HepG2 (cell line): ENCODE data around the gene ZNF488. TPM values are rescaled to one million over a fixed set of nuclear protein-coding genes. Genes with fewer than 3 reads are reported as not detected.

Experiments used
- ATAC-seq: fragments of 200-7000 bp; cut with Tn5 transposase; 3 replicates; pipeline ENCODE4 v1.9.1; 2020; ENCODE audit warnings: mild to moderate bottlenecking, moderate library complexity
- BruUV-seq: library from RNA; stranded (reverse); fragments of 400-500 nt; replicated peaks from 2 replicates; lab custom pipeline; 2021; lab: Mats Ljungman, UMichigan
- CTCF ChIA-PET: fragments of 300-600 bp; formaldehyde crosslinking; extraction: SDS; loops from one replicate; lab custom pipeline; 2021; ENCODE audit warnings: low total read pairs, inconsistent platforms, low intra/inter-chr PET ratio; lab: Yijun Ruan, JAX
- POLR2A ChIA-PET: fragments of 350-600 bp; sonication (Branson Sonifier 250); formaldehyde crosslinking; loops from one replicate; lab custom pipeline; 2020; ENCODE audit warnings: antibody characterized with exemption, inconsistent platforms; lab: Yijun Ruan, JAX
- DNase-seq: peaks from one replicate; pipeline ENCODE4 v3.0.0-alpha.2; 2015; ENCODE audit warnings: low spot score
- FAIRE-seq: peaks from 3 replicates; lab custom pipeline; 2011; peaks lifted over from hg19 to GRCh38; lab: Jason Lieb, UNC
- H2AFZ ChIP-seq: one replicate; pipeline ENCODE4 v1.6.1; 2011; ENCODE audit warnings: low read length, inconsistent platforms
- H3K27ac ChIP-seq: fragments of 300-600 bp; 3 replicates; pipeline ENCODE4 v1.8.0; 2011; ENCODE audit warnings: mixed run types, mild to moderate bottlenecking, mixed read lengths, low read length, inconsistent platforms; ENCODE audit not compliant: insufficient read depth; ENCODE audit errors: extremely low read length
- H3K27me3 ChIP-seq, 2 experiments: fragments of 200-600 bp in 1 of 2; 2 replicates in 1 of 2; 3 replicates in 1 of 2; pipeline versions ENCODE4 v1.6.0 to v1.8.0; 2011; ENCODE audit warnings: low read length in 2 of 2, mild to moderate bottlenecking in 2 of 2, moderate library complexity in 2 of 2, inconsistent platforms in 1 of 2; ENCODE audit not compliant: insufficient read depth in 2 of 2, control insufficient read depth in 1 of 2
- H3K36me3 ChIP-seq, 2 experiments: fragments of 200-600 bp in 1 of 2; replicated peaks in 1 of 2; 2 replicates in 1 of 2; 3 replicates in 1 of 2; pipeline versions ENCODE4 v1.5.1 to v1.8.0; 2011; ENCODE audit warnings: low read length in 2 of 2, inconsistent platforms in 1 of 2; ENCODE audit not compliant: insufficient read depth in 2 of 2, control insufficient read depth in 1 of 2
- H3K4me1 ChIP-seq: 2 replicates; pipeline ENCODE4 v1.5.1; 2012; ENCODE audit warnings: low read length, inconsistent platforms; ENCODE audit not compliant: insufficient read depth
- H3K4me2 ChIP-seq: 2 replicates; pipeline ENCODE4 v1.6.0; 2011; ENCODE audit warnings: low read depth, low read length, inconsistent platforms
- H3K4me3 ChIP-seq, 3 experiments: fragments of 200-600 bp in 1 of 3; sonication (generic), shearing (Covaris generic) in 1 of 3; replicated peaks in 1 of 3; 2 replicates each; pipeline ENCODE4 v1.5.1; 2011 to 2016; ENCODE audit warnings: low read length in 3 of 3, inconsistent platforms in 2 of 3, low read depth in 2 of 3, mild to moderate bottlenecking in 2 of 3, control low read depth in 1 of 3, mixed read lengths in 1 of 3; ENCODE audit not compliant: insufficient read depth in 1 of 3
- H3K79me2 ChIP-seq: one replicate; pipeline ENCODE4 v1.6.1; 2011; ENCODE audit warnings: low read length, inconsistent platforms; ENCODE audit not compliant: insufficient read depth
- H3K9ac ChIP-seq: 2 replicates; pipeline ENCODE4 v1.6.0; 2011; ENCODE audit warnings: mild to moderate bottlenecking, low read depth, low read length, inconsistent platforms; ENCODE audit not compliant: insufficient read depth
- H3K9me3 ChIP-seq: 2 replicates; pipeline ENCODE4 v1.5.1; 2012; ENCODE audit warnings: mild to moderate bottlenecking, low read length
- H4K20me1 ChIP-seq: 2 replicates; pipeline ENCODE4 v1.6.0; 2011; ENCODE audit warnings: inconsistent platforms, mild to moderate bottlenecking, low read length, moderate library complexity; ENCODE audit not compliant: insufficient read depth
- CREB1 ChIP-seq, 2 experiments: fragments of 450-650 bp in 1 of 2; IDR thresholded peaks; 2 replicates each; pipeline ENCODE4 v1.6.1; 2016 to 2017; ENCODE audit warnings: control low read depth in 1 of 2, mild to moderate bottlenecking in 1 of 2, missing compliant biosample characterization in 1 of 2, missing genetic modification characterization in 1 of 2
- EED ChIP-seq: sonication (generic); formaldehyde crosslinking; IDR thresholded peaks from 2 replicates; pipeline ENCODE4 v1.5.0; 2020; ENCODE audit warnings: mild to moderate bottlenecking, missing genetic modification reagents
- FOXK2 ChIP-seq: fragments of 450-650 bp; IDR thresholded peaks from 2 replicates; pipeline ENCODE4 v1.6.1; 2016
- NFE2L1 ChIP-seq: sonication (generic); formaldehyde crosslinking; IDR thresholded peaks from 2 replicates; pipeline ENCODE4 v1.4.0; 2020; ENCODE audit warnings: missing genetic modification reagents, mild to moderate bottlenecking, borderline replicate concordance
- NR2F2 ChIP-seq: IDR thresholded peaks from 2 replicates; pipeline ENCODE4 v1.6.1; 2012; ENCODE audit warnings: low read depth, inconsistent platforms, borderline replicate concordance
- POLR2A ChIP-seq, 2 experiments: IDR thresholded peaks; 2 replicates each; pipeline ENCODE4 v1.6.1; 2011; ENCODE audit warnings: low read depth in 2 of 2, low read length in 2 of 2, mild to moderate bottlenecking in 1 of 2, moderate library complexity in 1 of 2; ENCODE audit not compliant: insufficient read depth in 1 of 2
- SYNCRIP ChIP-seq: fragments of 200-400 bp; formaldehyde crosslinking; IDR thresholded peaks from 2 replicates; pipeline ENCODE4 v1.6.1; 2018; ENCODE audit warnings: mild to moderate bottlenecking, low read depth, low read length; ENCODE audit not compliant: insufficient read depth
- TAF15 ChIP-seq: fragments of 200-400 bp; formaldehyde crosslinking; IDR thresholded peaks from one replicate; pipeline ENCODE4 v1.6.1; 2018; ENCODE audit warnings: mild to moderate bottlenecking, low read depth, low read length; ENCODE audit not compliant: poor library complexity, severe bottlenecking
- ZFP90 ChIP-seq: sonication (generic); formaldehyde crosslinking; IDR thresholded peaks from 2 replicates; pipeline ENCODE4 v1.8.0; 2022; ENCODE audit warnings: missing genetic modification reagents, mild to moderate bottlenecking, inconsistent platforms, borderline replicate concordance
- ZNF207 ChIP-seq: fragments of 450-650 bp; IDR thresholded peaks from 2 replicates; pipeline ENCODE4 v1.6.1; 2016; ENCODE audit warnings: antibody characterized with exemption, borderline replicate concordance
- ZNF644 ChIP-seq: IDR thresholded peaks from 2 replicates; pipeline ENCODE4 v1.6.1; 2016; ENCODE audit warnings: low read depth
- WGBS: methylation state at CpG from one replicate; pipeline ENCODE4 v1.1.6; 2017; ENCODE audit warnings: low lambda C conversion rate; 5-methylcytosine and 5-hydroxymethylcytosine counted together
- in situ Hi-C: cut with HindIII; loops from 2 replicates; pipeline ENCODE4 v1.10.0; 2017; ENCODE audit warnings: low pct_unique_long_range_greater_than_20kb; ENCODE audit not compliant: extremely low pct_ligation_motif_present
- intact Hi-C: fragments of 100-400 bp; cut with micrococcal nuclease; formaldehyde crosslinking; loops from one replicate; pipeline ENCODE4 v1.10.0; 2022; ENCODE audit not compliant: unreplicated experiment
- polyA plus RNA-seq, 8 experiments: library from polyadenylated mRNA; depleted of rRNA in 3 of 8; stranded (reverse) in 7 of 8; unstranded in 1 of 8; fragments of >200 nt; fragmentation: Illumina TruSeq in 4 of 8; extraction: Trizol in 4 of 8; gene quantifications; 2 replicates each; pipeline versions ENCODE4 v1.2.1 to v1.2.3, GENCODE V29; 2011 to 2016; ENCODE audit warnings: low read depth in 4 of 8, missing spikeins in 1 of 8, mixed read lengths in 1 of 8; ENCODE audit not compliant: insufficient read depth in 1 of 8
- total RNA-seq, 5 experiments: library from RNA; depleted of rRNA; stranded (reverse); fragments of >200 nt; fragmentation: Illumina TruSeq; extraction: Trizol; gene quantifications; 2 replicates each; pipeline ENCODE4 v1.2.3, GENCODE V29; 2016; ENCODE audit warnings: low read depth in 1 of 5
- TF ChIP-seq, protein P1 (sequence below): sonication (generic); formaldehyde crosslinking; IDR thresholded peaks from 2 replicates; pipeline ENCODE4 v1.5.0; 2020; ENCODE audit warnings: missing genetic modification reagents
- TF ChIP-seq, protein P2 (sequence below): sonication (generic); formaldehyde crosslinking; IDR thresholded peaks from 2 replicates; pipeline ENCODE4 v1.9.0; 2022; ENCODE audit warnings: low read depth, missing genetic modification reagents
- TF ChIP-seq, protein P3 (sequence below): sonication (generic); formaldehyde crosslinking; IDR thresholded peaks from 2 replicates; pipeline ENCODE4 v1.5.1; 2020; ENCODE audit warnings: mild to moderate bottlenecking, missing genetic modification reagents, moderate library complexity

The ZNF488 gene
- total and polyA plus RNA-seq, 2 of the 13 experiments (the other 11 are each of a cell fraction or from before 2014, with no cell fraction given): 0.13 to 0.15 TPM

DNA sequence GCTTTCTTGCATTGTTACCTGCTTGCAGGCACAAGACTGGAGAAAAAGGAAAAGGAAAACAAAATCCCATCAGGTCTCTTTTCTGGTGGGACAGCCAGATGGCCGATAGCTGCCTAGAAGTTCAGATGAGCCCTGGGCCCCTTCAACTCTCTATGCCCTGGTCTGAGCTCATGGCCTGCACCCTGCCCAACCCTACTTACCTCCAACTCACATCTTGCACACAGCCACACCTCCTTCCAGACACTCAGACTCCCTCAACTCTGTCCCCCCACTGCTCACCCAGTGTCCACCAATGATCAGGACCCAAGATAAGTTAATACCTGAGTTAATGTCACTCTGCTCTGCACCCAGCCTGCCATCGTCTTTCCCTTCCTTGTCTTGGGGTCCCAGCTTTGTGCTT, 25.0 kb downstream of the ZNF488 start:
- H3K4me2 ChIP-seq: no peak overlapping the region
- no peaks in the 10 kb centered on the region for H3K79me2 ChIP-seq
- no peak overlapping the region for H2AFZ ChIP-seq
- WGBS: 0% methylated on average over 2 of the region's 2 CpGs
- H3K4me3 ChIP-seq: no peak overlapping the region
- no TSS peak for BruUV-seq
- H3K4me1 ChIP-seq: peaks cover 8% of the 10 kb centered on the region; the same call in 1 of the 2 replicates
- peaks cover 0 to 2% of the 10 kb centered on the region in 2 experiments; a peak in 2 of 5 replicates for H3K27me3 ChIP-seq
- no peak overlapping the region for H3K27ac ChIP-seq
- FAIRE-seq (no peak), ATAC-seq (no peak), DNase-seq (no peak)
- intact Hi-C loops: no loop called here
- CTCF ChIA-PET: no interaction called here
- no peaks in the 10 kb centered on the region for H4K20me1 ChIP-seq
- H3K9ac ChIP-seq: no peak overlapping the region
- TF ChIP-seq EED (CRISPR knock-in tag): no peak
- no peak for TF ChIP-seq POLR2A (IDR thresholded peaks at IDR 0.05; ENCODE audit: insufficient read depth in 1 of 2, low read depth in 2 of 2, low read length in 2 of 2)
- TF ChIP-seq ZFP90: no peak
- TF ChIP-seq ZNF644 (CRISPR knock-in tag): no peak
- TF ChIP-seq, protein P1, sequence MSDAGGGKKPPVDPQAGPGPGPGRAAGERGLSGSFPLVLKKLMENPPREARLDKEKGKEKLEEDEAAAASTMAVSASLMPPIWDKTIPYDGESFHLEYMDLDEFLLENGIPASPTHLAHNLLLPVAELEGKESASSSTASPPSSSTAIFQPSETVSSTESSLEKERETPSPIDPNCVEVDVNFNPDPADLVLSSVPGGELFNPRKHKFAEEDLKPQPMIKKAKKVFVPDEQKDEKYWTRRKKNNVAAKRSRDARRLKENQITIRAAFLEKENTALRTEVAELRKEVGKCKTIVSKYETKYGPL (CRISPR knock-in tag): no peak
- no peak for TF ChIP-seq SYNCRIP
- TF ChIP-seq NFE2L1 (CRISPR knock-in tag): no peak
- TF ChIP-seq FOXK2: no peak
- TF ChIP-seq NR2F2: no peak
- TF ChIP-seq, protein P2, sequence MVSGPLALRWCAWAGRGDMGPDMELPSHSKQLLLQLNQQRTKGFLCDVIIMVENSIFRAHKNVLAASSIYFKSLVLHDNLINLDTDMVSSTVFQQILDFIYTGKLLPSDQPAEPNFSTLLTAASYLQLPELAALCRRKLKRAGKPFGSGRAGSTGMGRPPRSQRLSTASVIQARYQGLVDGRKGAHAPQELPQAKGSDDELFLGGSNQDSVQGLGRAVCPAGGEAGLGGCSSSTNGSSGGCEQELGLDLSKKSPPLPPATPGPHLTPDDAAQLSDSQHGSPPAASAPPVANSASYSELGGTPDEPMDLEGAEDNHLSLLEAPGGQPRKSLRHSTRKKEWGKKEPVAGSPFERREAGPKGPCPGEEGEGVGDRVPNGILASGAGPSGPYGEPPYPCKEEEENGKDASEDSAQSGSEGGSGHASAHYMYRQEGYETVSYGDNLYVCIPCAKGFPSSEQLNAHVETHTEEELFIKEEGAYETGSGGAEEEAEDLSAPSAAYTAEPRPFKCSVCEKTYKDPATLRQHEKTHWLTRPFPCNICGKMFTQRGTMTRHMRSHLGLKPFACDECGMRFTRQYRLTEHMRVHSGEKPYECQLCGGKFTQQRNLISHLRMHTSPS: no peak
- no peak for TF ChIP-seq ZNF207
- TF ChIP-seq TAF15: no peak
- TF ChIP-seq, protein P3, sequence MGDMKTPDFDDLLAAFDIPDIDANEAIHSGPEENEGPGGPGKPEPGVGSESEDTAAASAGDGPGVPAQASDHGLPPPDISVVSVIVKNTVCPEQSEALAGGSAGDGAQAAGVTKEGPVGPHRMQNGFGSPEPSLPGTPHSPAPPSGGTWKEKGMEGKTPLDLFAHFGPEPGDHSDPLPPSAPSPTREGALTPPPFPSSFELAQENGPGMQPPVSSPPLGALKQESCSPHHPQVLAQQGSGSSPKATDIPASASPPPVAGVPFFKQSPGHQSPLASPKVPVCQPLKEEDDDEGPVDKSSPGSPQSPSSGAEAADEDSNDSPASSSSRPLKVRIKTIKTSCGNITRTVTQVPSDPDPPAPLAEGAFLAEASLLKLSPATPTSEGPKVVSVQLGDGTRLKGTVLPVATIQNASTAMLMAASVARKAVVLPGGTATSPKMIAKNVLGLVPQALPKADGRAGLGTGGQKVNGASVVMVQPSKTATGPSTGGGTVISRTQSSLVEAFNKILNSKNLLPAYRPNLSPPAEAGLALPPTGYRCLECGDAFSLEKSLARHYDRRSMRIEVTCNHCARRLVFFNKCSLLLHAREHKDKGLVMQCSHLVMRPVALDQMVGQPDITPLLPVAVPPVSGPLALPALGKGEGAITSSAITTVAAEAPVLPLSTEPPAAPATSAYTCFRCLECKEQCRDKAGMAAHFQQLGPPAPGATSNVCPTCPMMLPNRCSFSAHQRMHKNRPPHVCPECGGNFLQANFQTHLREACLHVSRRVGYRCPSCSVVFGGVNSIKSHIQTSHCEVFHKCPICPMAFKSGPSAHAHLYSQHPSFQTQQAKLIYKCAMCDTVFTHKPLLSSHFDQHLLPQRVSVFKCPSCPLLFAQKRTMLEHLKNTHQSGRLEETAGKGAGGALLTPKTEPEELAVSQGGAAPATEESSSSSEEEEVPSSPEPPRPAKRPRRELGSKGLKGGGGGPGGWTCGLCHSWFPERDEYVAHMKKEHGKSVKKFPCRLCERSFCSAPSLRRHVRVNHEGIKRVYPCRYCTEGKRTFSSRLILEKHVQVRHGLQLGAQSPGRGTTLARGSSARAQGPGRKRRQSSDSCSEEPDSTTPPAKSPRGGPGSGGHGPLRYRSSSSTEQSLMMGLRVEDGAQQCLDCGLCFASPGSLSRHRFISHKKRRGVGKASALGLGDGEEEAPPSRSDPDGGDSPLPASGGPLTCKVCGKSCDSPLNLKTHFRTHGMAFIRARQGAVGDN: no peak
- no peak for TF ChIP-seq CREB1 (IDR thresholded peaks at IDR 0.05)
- no peak for TF ChIP-seq CREB1 (CRISPR knock-in tag; IDR thresholded peaks at IDR 0.05)
- no peaks in the 10 kb centered on the region for H3K9me3 ChIP-seq
- POLR2A ChIA-PET: no interaction called here
- H3K36me3 ChIP-seq: no peaks in the 10 kb centered on the region
- in situ Hi-C loops: no loop called here
